Colonic mucosa (tissue), 4 donors: ENCODE measurements around the gene CNPPD1. TPM values are rescaled to one million over a fixed set of nuclear protein-coding genes. Genes with fewer than 3 reads are reported as not detected.

ENCODE experiments used
- DNase-seq: peaks from one replicate; pipeline ENCODE4 v3.0.0-alpha.2; 2020
- H3K27ac ChIP-seq: fragments of 200-600 bp; one replicate; pipeline ENCODE4 v1.8.0; 2021
- H3K27me3 ChIP-seq: fragments of 200-600 bp; one replicate; pipeline ENCODE4 v1.8.0; 2021
- H3K36me3 ChIP-seq: fragments of 200-600 bp; one replicate; pipeline ENCODE4 v1.8.0; 2021
- H3K4me1 ChIP-seq: fragments of 200-600 bp; one replicate; pipeline ENCODE4 v1.8.0; 2021; ENCODE audit warnings: mild to moderate bottlenecking
- H3K4me3 ChIP-seq: fragments of 200-600 bp; one replicate; pipeline ENCODE4 v1.8.0; 2021
- H3K9ac ChIP-seq, 2 donors: one replicate each; pipeline ENCODE4 v1.7.0; 2013; ENCODE audit warnings: control low read depth in 2 of 2, low read depth in 2 of 2, low read length in 2 of 2
- H3K9me3 ChIP-seq: fragments of 200-600 bp; one replicate; pipeline ENCODE4 v1.8.0; 2021
- CTCF ChIP-seq: fragments of 200-600 bp; IDR thresholded peaks from one replicate; pipeline ENCODE4 v1.8.0; 2022; ENCODE audit warnings: antibody characterized with exemption, mild to moderate bottlenecking
- intact Hi-C: fragments of 100-400 bp; cut with DNase I; formaldehyde crosslinking; loops from one replicate; pipeline ENCODE4 v1.14.1; 2022
- total RNA-seq, 2 donors: library from RNA; stranded (reverse); fragmentation: NEBNext Ultra II Directional in 1 of 2; extraction: Animal tissue kit (Norgen Biotek cat#: 25700) in 1 of 2; gene quantifications; one replicate each; pipeline ENCODE4 v1.2.1, GENCODE V29; 2021
- donor health status: healthy.
- donor health status: DM: no; HTN: no; CAD: no.
- donor health status: DM: no; HTN: no; CAD: no.

CNPPD1 gene
- total RNA-seq, 2 donors from 2014 or later: 80.7 to 98.2 TPM

- Histone ChIP-seq H3K36me3 (no peaks in the 10 kb centered on the region), H3K4me1 (no peaks in the 10 kb centered on the region), H3K4me3 (no peak overlapping the region), H3K9me3 (no peaks in the 10 kb centered on the region), H3K27me3 (no peaks in the 10 kb centered on the region), H3K27ac (no peak overlapping the region), H3K9ac (no peak overlapping the region)
- TF ChIP-seq CTCF: no peak
- intact Hi-C loops: loop anchor here (5.0 kb wide), 2 partner anchors 101 to 131 kb away; no protein-coding TSS in a partner anchor
- DNase-seq: no peak
These were observed 18.7 kb downstream of the CNPPD1 start for GRCh38 chr2:219158025-219158424.

- no peaks in the 10 kb centered on the region for H3K4me1 ChIP-seq
- TF ChIP-seq CTCF: no peak
- no peaks in the 10 kb centered on the region for H3K27me3 ChIP-seq
- H3K36me3 ChIP-seq: no peaks in the 10 kb centered on the region
- DNase-seq: no peak
- intact Hi-C loops: loop anchor here (5.0 kb wide), 2 partner anchors 100 to 130 kb away; no protein-coding TSS in a partner anchor
- H3K9ac ChIP-seq: no peak overlapping the region
- no peak overlapping the region for H3K27ac ChIP-seq
- no peaks in the 10 kb centered on the region for H3K9me3 ChIP-seq
- H3K4me3 ChIP-seq: no peak overlapping the region
These were observed 19.3 kb downstream of the CNPPD1 start for GRCh38 chr2:219157396-219157795.

- intact Hi-C loops: loop anchor here (5.0 kb wide), 2 partner anchors 98 to 128 kb away; no protein-coding TSS in a partner anchor
These were observed 21.6 kb downstream of the CNPPD1 start for GRCh38 chr2:219155054-219155644.

GRCh38 chr2:219149667-219150066, 27.1 kb downstream of the CNPPD1 start:
- H3K4me3 ChIP-seq: no peak overlapping the region
- no peaks in the 10 kb centered on the region for H3K4me1 ChIP-seq
- intact Hi-C loops: no loop called here
- no peak for TF ChIP-seq CTCF
- H3K9ac ChIP-seq: no peak overlapping the region
- H3K36me3 ChIP-seq: no peaks in the 10 kb centered on the region
- no peaks in the 10 kb centered on the region for H3K9me3 ChIP-seq
- no peak overlapping the region for H3K27ac ChIP-seq
- DNase-seq: no peak
- H3K27me3 ChIP-seq: no peaks in the 10 kb centered on the region

More at GRCh38 chr2:219155054-219155644, 21.6 kb downstream of the CNPPD1 start:
- TF ChIP-seq CTCF: peak; percentile 50
- no peak overlapping the region for H3K9ac ChIP-seq
- H3K27ac ChIP-seq: no peak overlapping the region
- H3K4me1 ChIP-seq: no peaks in the 10 kb centered on the region
- no peaks in the 10 kb centered on the region for H3K27me3 ChIP-seq
- H3K4me3 ChIP-seq: no peak overlapping the region
- H3K36me3 ChIP-seq: no peaks in the 10 kb centered on the region
- H3K9me3 ChIP-seq: no peaks in the 10 kb centered on the region
- peak; percentile 53 for DNase-seq

- H3K9me3 ChIP-seq: no peaks in the 10 kb centered on the region
- no peaks in the 10 kb centered on the region for H3K4me1 ChIP-seq
- no peak overlapping the region for H3K9ac ChIP-seq
- H3K36me3 ChIP-seq: no peaks in the 10 kb centered on the region
- TF ChIP-seq CTCF: no peak
- no peak for DNase-seq
- H3K4me3 ChIP-seq: no peak overlapping the region
- no peaks in the 10 kb centered on the region for H3K27me3 ChIP-seq
- no peak overlapping the region for H3K27ac ChIP-seq
- intact Hi-C loops: no loop called here
These were observed 34.4 kb downstream of the CNPPD1 start for GRCh38 chr2:219142329-219142728.
